Activated naive CD4-positive, alpha-beta T cell treated with anti-CD3 and anti-CD28 coated beads, Interleukin-2, amount 10 ng/mL, durations not matched to agents 7 days and 5 days (primary cell): ENCODE results near the gene NUDT1.

Experiments
- CTCF ChIA-PET: fragments of 350-600 bp; sonication (Branson Sonifier 250); formaldehyde crosslinking; loops from one replicate; lab custom pipeline; 2021; ENCODE audit warnings: antibody characterized with exemption; lab: Charles Lee
- DNase-seq: peaks from one replicate; pipeline ENCODE4 v3.0.0-alpha.2; 2020
- H3K27ac Mint-ChIP-seq: one replicate; pipeline ENCODE4 v1.8.0; 2021; ENCODE audit warnings: mild to moderate bottlenecking, moderate library complexity, mixed read lengths
- H3K27me3 Mint-ChIP-seq: one replicate; pipeline ENCODE4 v1.8.0; 2021; ENCODE audit warnings: mild to moderate bottlenecking, mixed read lengths
- H3K36me3 Mint-ChIP-seq: one replicate; pipeline ENCODE4 v1.8.0; 2021; ENCODE audit warnings: mixed read lengths
- H3K4me1 Mint-ChIP-seq: one replicate; pipeline ENCODE4 v1.8.0; 2021; ENCODE audit warnings: mixed read lengths
- H3K4me3 Mint-ChIP-seq: one replicate; pipeline ENCODE4 v1.8.0; 2021; ENCODE audit warnings: mild to moderate bottlenecking, moderate library complexity, mixed read lengths
- H3K9me3 Mint-ChIP-seq: one replicate; pipeline ENCODE4 v1.8.0; 2021; ENCODE audit warnings: mixed read lengths

The NUDT1 gene

DNA sequence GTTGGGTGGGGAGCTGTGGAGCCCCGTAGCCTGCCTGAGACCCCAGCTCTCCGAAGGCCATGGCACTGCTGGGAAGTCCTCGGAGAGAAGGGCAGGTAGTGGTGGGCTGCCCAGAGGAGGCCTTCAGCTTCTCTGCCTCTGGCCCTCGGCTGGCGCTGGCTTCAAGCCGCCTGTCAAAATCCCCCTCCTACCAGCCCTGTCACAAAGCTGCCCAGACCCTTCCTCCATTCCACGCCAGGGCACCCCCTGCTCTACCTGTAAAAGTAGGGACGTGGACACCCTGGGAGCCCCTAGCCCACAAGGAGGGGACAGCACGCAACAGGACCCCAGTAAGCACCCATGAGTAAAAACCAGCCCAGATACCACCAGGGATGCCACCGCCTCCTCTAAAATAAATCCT lies 40.9 kb upstream of the NUDT1 start:
- Mint-ChIP-seq H3K4me1 (no peaks in the 10 kb centered on the region), H3K27me3 (no peaks in the 10 kb centered on the region), H3K9me3 (no peaks in the 10 kb centered on the region), H3K27ac (no peak overlapping the region), H3K36me3 (peaks cover 22% of the 10 kb centered on the region), H3K4me3 (no peak overlapping the region)
- CTCF ChIA-PET = interaction anchor here (1.2 kb wide), 1 partner anchor 147 kb away, joined by 3 read pairs; no protein-coding TSS in a partner anchor
- no peak for DNase-seq

- no peak overlapping the region for H3K27ac Mint-ChIP-seq
- CTCF ChIA-PET = interaction anchor here (0.8 to 1.2 kb wide), 2 partner anchors 48 to 146 kb away, joined by 3 read pairs; no protein-coding TSS in a partner anchor
- H3K27me3 Mint-ChIP-seq = no peaks in the 10 kb centered on the region
- peaks cover 16% of the 10 kb centered on the region for H3K36me3 Mint-ChIP-seq
- no peak overlapping the region for H3K4me3 Mint-ChIP-seq
- H3K9me3 Mint-ChIP-seq = no peaks in the 10 kb centered on the region
- no peaks in the 10 kb centered on the region for H3K4me1 Mint-ChIP-seq
- no peak for DNase-seq
Measured at GRCh38 chr7:2201686-2202360, 40.2 kb upstream of the NUDT1 start.

GRCh38 chr7:2202361-2202761 lies 39.7 kb upstream of the NUDT1 start:
- Mint-ChIP-seq H3K27me3 (no peaks in the 10 kb centered on the region), H3K9me3 (no peaks in the 10 kb centered on the region), H3K36me3 (peaks cover 14% of the 10 kb centered on the region), H3K4me1 (no peaks in the 10 kb centered on the region), H3K4me3 (no peak overlapping the region), H3K27ac (no peak overlapping the region)
- CTCF ChIA-PET = interaction anchor here (1.2 kb wide), 1 partner anchor 145 kb away, joined by 3 read pairs; no protein-coding TSS in a partner anchor
- no peak for DNase-seq

DNA sequence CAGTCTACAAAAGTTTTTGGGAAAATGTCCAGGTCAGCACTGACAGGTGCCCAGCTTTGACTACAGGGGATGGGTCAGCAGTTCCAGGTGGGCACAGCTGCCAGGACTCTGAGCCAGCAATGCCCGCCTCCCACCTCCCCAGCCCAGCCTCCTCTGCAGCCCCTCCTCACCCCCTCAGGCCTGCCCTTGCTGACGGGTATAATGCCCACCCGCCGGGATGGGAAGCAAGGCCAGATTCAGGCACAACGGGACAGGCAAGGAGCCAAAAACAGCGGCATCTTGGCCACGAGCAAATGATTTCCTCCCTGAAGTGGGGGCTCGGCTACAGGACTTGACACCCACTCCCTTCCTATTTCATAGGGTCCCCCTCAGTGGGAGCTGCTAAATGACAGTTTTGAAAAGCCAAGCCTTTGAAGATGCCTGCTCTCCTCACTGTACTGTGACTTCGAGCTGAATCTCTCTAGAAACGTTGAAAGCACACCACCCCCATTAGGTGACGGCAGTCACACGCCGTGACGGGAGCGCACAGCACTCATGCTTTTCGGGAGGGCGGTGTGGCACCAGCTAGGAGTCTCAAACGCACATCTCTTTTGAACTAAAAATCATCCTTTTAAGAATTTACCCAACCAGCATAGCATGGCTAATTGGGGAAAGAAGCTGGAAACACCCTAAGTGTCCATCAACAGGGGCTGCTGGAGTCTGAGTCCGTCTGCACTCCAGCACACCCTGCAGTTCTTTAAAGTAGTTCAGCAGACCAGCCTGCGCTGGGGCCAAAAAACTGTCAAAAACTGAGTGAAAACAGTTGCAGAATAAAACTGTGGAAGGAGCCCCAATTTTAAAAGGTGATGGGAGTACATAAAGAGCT lies 38.9 kb upstream of the NUDT1 start:
- Mint-ChIP-seq H3K4me1 (no peaks in the 10 kb centered on the region), H3K36me3 (peaks cover 14% of the 10 kb centered on the region), H3K27ac (no peak overlapping the region), H3K4me3 (no peak overlapping the region), H3K27me3 (no peaks in the 10 kb centered on the region), H3K9me3 (no peaks in the 10 kb centered on the region)
- no peak for DNase-seq
- CTCF ChIA-PET = interaction anchor here (1.1 kb wide), 1 partner anchor 145 kb away, joined by 3 read pairs; no protein-coding TSS in a partner anchor

- no peaks in the 10 kb centered on the region for H3K9me3 Mint-ChIP-seq
- no peak overlapping the region for H3K27ac Mint-ChIP-seq
- DNase-seq = no peak
- CTCF ChIA-PET = interaction anchor here (1.1 kb wide), 1 partner anchor 144 kb away, joined by 3 read pairs; no protein-coding TSS in a partner anchor
- H3K4me3 Mint-ChIP-seq = no peak overlapping the region
- peaks cover 15% of the 10 kb centered on the region for H3K36me3 Mint-ChIP-seq
- no peaks in the 10 kb centered on the region for H3K27me3 Mint-ChIP-seq
- H3K4me1 Mint-ChIP-seq = no peaks in the 10 kb centered on the region
Measured at GRCh38 chr7:2203766-2204300, 38.2 kb upstream of the NUDT1 start.

GRCh38 chr7:2204446-2204845 lies 37.6 kb upstream of the NUDT1 start:
- no peaks in the 10 kb centered on the region for H3K27me3 Mint-ChIP-seq
- CTCF ChIA-PET = no interaction called here
- DNase-seq = no peak
- no peak overlapping the region for H3K4me3 Mint-ChIP-seq
- H3K4me1 Mint-ChIP-seq = no peaks in the 10 kb centered on the region
- no peak overlapping the region for H3K27ac Mint-ChIP-seq
- H3K9me3 Mint-ChIP-seq = no peaks in the 10 kb centered on the region
- peaks cover 14% of the 10 kb centered on the region for H3K36me3 Mint-ChIP-seq

DNA sequence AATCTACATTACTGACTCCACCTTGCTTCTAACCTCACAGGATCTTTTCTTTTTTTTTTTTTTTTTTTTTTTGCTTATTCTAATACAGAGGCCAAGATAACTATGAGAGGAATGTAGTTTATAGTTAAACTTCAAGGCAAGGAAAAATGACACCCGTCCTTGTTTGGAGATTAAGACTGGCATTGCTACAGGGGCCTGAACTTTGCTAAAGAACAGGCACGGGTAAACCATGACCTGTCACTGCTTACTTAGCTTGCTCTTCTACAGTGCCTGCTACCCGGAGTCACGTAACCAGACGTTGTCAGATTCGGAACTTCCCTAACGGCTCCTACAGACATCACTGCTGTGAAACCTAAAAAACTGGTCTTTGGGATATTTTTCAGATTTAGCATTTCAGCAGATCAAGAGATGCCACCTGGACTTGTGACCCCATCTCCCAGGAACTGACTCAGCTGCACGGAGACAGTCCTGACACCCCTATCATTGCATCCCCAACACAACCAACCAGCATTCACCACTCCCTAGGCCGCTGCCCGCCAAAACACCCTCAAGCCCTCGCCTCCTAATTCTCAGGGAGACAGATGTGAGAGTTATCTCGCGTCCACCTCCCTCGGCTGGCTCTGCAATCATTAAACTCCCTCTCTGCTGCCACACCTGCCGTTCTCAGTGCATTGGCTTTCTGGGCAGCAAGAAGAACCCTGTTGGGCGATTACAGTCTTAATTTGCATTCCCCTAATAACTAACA lies 36.8 kb upstream of the NUDT1 start:
- no peak overlapping the region for H3K27ac Mint-ChIP-seq
- H3K36me3 Mint-ChIP-seq = peaks cover 11% of the 10 kb centered on the region
- DNase-seq = no peak
- H3K4me1 Mint-ChIP-seq = no peaks in the 10 kb centered on the region
- no peak overlapping the region for H3K4me3 Mint-ChIP-seq
- no peaks in the 10 kb centered on the region for H3K27me3 Mint-ChIP-seq
- H3K9me3 Mint-ChIP-seq = no peaks in the 10 kb centered on the region
- CTCF ChIA-PET = no interaction called here

GRCh38 chr7:2208712-2209111 lies 33.3 kb upstream of the NUDT1 start:
- CTCF ChIA-PET = interaction anchor here (0.9 to 1.4 kb wide), 2 partner anchors 37 to 99 kb away, joined by 3 read pairs; no protein-coding TSS in a partner anchor
- Mint-ChIP-seq H3K4me3 (no peak overlapping the region), H3K4me1 (no peaks in the 10 kb centered on the region), H3K36me3 (peaks cover 23% of the 10 kb centered on the region), H3K27me3 (no peaks in the 10 kb centered on the region), H3K9me3 (no peaks in the 10 kb centered on the region), H3K27ac (no peak overlapping the region)
- DNase-seq = no peak

DNA sequence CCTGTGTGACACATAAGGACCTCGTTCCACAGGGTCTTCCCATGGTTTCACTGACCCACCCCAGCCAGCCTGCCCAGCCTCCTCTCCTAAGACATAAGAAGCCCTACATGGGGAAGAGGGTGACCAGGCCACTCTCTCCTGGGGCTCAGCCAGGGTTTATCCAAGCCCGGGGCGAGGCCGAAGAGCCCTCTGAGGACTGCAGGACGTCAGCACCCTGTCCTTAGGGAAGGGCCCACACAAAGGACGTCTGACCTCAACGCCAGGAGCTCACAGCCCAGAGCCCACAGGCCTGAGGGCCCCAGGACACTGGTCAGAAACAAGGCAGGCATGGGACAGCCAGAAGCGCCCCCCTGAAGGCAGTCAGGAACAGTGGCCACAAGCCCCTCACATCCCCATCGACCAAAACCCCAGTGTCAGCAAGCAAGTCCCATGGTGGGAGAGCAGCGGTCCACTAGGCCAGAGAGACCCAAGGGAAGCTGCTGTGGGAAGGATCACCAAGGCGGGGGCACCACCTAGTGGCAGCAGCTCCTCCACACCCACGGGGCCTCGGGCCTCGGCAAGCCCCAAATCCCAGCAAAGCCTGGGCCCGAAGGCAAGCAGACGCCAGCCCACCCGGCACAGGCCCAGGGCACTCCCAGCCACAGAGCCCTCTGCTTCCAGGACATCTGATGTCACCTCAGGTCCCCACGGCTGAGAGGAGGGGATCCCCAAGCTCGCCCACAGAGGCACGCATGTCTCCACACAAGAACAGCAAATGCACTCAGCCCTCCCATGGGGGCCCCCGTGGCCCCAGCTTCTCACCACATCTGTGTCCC lies 32.7 kb upstream of the NUDT1 start:
- no peaks in the 10 kb centered on the region for H3K9me3 Mint-ChIP-seq
- H3K4me1 Mint-ChIP-seq = peaks cover 3% of the 10 kb centered on the region
- DNase-seq = peak; percentile 68
- H3K36me3 Mint-ChIP-seq = peaks cover 26% of the 10 kb centered on the region
- H3K4me3 Mint-ChIP-seq = no peak overlapping the region
- no peaks in the 10 kb centered on the region for H3K27me3 Mint-ChIP-seq
- H3K27ac Mint-ChIP-seq = no peak overlapping the region
- CTCF ChIA-PET = interaction anchor here (0.6 to 1.4 kb wide), 5 partner anchors 38 to 639 kb away, joined by 3 read pairs; no protein-coding TSS in a partner anchor

DNA sequence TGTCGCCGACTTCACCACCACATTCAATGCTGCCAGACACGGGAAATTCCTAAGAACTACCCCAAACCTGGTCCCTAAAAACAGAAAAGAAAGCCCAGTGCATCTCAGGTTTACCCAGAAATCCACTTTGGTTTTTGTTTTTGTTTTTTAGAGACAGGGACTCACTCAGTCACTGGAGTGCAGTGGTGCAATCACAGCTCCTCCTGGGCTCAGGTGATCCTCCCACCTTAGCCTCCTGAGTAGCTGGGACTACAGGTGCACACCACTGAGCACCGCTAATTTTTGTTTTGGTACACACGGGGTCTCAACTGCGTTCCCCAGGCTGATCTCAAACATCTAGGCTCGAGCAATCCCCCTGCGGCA lies 32.1 kb upstream of the NUDT1 start:
- no peak for DNase-seq
- no peaks in the 10 kb centered on the region for H3K27me3 Mint-ChIP-seq
- H3K4me3 Mint-ChIP-seq = no peak overlapping the region
- no peaks in the 10 kb centered on the region for H3K9me3 Mint-ChIP-seq
- H3K27ac Mint-ChIP-seq = no peak overlapping the region
- peaks cover 29% of the 10 kb centered on the region for H3K36me3 Mint-ChIP-seq
- H3K4me1 Mint-ChIP-seq = peaks cover 7% of the 10 kb centered on the region
- CTCF ChIA-PET = interaction anchor here (0.6 to 1.4 kb wide), 3 partner anchors 91 to 639 kb away, joined by 3 read pairs; no protein-coding TSS in a partner anchor

GRCh38 chr7:2210551-2211258 lies 31.3 kb upstream of the NUDT1 start:
- CTCF ChIA-PET = no interaction called here
- peaks cover 34% of the 10 kb centered on the region for H3K36me3 Mint-ChIP-seq

DNA sequence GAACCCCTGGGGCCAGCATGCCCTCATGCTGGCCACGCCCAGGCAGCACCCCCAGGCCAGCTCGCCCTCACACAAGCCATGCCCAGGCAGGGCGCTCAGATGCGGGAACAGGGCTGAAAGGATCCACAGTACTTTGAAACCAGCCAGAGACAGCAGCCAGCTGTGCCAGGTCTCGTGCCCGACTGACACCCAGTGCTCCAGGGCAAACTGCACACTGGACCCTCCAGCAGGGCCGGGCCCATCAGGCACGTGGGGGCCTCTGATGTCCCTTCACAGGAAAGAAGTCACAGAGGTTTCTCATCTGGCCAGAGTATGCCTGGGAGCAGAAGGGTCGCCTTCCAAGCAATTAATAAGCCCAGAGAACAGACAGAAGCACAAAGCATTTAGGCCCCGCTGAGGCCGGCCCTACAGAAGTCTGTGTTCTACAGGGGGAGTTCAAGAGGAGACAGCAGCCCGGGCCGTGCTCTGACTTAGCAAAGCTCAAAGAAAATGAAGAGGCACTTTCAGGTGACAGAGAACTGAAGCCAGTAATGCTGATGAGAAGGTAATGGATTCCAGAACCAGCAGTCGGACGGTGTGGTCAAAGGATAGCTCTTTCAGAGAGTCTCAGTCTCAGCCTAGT lies 30.7 kb upstream of the NUDT1 start:
- H3K4me3 Mint-ChIP-seq = no peak overlapping the region
- peaks cover 40% of the 10 kb centered on the region for H3K36me3 Mint-ChIP-seq
- DNase-seq = no peak
- H3K27me3 Mint-ChIP-seq = no peaks in the 10 kb centered on the region
- CTCF ChIA-PET = no interaction called here
- no peak overlapping the region for H3K27ac Mint-ChIP-seq
- peaks cover 11% of the 10 kb centered on the region for H3K4me1 Mint-ChIP-seq
- no peaks in the 10 kb centered on the region for H3K9me3 Mint-ChIP-seq

More at GRCh38 chr7:2210551-2211258, 31.3 kb upstream of the NUDT1 start:
- no peak overlapping the region for H3K4me3 Mint-ChIP-seq
- H3K9me3 Mint-ChIP-seq = no peaks in the 10 kb centered on the region
- no peak for DNase-seq
- no peak overlapping the region for H3K27ac Mint-ChIP-seq
- H3K4me1 Mint-ChIP-seq = peaks cover 10% of the 10 kb centered on the region
- no peaks in the 10 kb centered on the region for H3K27me3 Mint-ChIP-seq
